ENCODE data around the gene BHLHE23.

The BHLHE23 gene

GRCh38 chr20:62956387-62957135 lies 50.2 kb downstream of the BHLHE23 start:
- Histone ChIP-seq H3K36me3 (replicated peaks; ENCODE audit: insufficient read depth, low read length) (no peaks in the 10 kb centered on the region), H3K4me1 (ENCODE audit: low read length) (0 out of 2 replicates have a peak, but pooled peaks cover 10% of the 10 kb centered on the region), H2AFZ (ENCODE audit: low read length) (no peak overlapping the region), H4K20me1 (ENCODE audit: insufficient read depth, low read length) (no peaks in the 10 kb centered on the region), H3K9ac (ENCODE audit: low read length) (no peak overlapping the region), H3K9me2 (replicated peaks; ENCODE audit: insufficient read depth, low read length) (no peaks in the 10 kb centered on the region), H3K27ac (ENCODE audit: low read length) (no peak overlapping the region), H3K79me2 (ENCODE audit: low read length) (no peaks in the 10 kb centered on the region), H3K27me3 (replicated peaks; ENCODE audit: insufficient read depth, low read length) (peaks cover 26% of the 10 kb centered on the region), H3K9me3 (replicated peaks; ENCODE audit: insufficient read depth, low read length) (no peaks in the 10 kb centered on the region), H3F3A (ENCODE audit: insufficient read depth, low read length) (no peaks in the 10 kb centered on the region), H3K4me2 (ENCODE audit: low read depth, low read length) (no peak overlapping the region), H3K4me3 (ENCODE audit: low read length) (no peak overlapping the region)
- no peak for DNase-seq
- TF ChIP-seq EZH2 (optimal IDR thresholded peaks at IDR 0.05; ENCODE audit: low read depth, low read length) (no peak), EZH2phosphoT487 (IDR thresholded peaks at IDR 0.05; ENCODE audit: low read length) (no peak)
- TF ChIP-seq, protein P1, sequence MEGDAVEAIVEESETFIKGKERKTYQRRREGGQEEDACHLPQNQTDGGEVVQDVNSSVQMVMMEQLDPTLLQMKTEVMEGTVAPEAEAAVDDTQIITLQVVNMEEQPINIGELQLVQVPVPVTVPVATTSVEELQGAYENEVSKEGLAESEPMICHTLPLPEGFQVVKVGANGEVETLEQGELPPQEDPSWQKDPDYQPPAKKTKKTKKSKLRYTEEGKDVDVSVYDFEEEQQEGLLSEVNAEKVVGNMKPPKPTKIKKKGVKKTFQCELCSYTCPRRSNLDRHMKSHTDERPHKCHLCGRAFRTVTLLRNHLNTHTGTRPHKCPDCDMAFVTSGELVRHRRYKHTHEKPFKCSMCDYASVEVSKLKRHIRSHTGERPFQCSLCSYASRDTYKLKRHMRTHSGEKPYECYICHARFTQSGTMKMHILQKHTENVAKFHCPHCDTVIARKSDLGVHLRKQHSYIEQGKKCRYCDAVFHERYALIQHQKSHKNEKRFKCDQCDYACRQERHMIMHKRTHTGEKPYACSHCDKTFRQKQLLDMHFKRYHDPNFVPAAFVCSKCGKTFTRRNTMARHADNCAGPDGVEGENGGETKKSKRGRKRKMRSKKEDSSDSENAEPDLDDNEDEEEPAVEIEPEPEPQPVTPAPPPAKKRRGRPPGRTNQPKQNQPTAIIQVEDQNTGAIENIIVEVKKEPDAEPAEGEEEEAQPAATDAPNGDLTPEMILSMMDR (IDR thresholded peaks at IDR 0.05; ENCODE audit: low read length) = no peak

Measured in MM.1S (cell line).